Endothelial cell of umbilical vein (primary cell): ENCODE results near the gene TACR1.

Source experiments
- CTCF ChIP-seq, 2 donors: IDR thresholded peaks; 1 replicate in 1 of 2; 2 replicates in 1 of 2; pipeline ENCODE4 v1.5.1; 2011; ENCODE audit warnings: low read length in 2 of 2, mild to moderate bottlenecking in 2 of 2, moderate library complexity in 2 of 2, control low read depth in 1 of 2, inconsistent platforms in 1 of 2, low read depth in 1 of 2; ENCODE audit not compliant: insufficient read depth in 1 of 2; ENCODE audit errors: extremely low read depth in 1 of 2
- EZH2 ChIP-seq: IDR thresholded peaks from 2 replicates; pipeline ENCODE4 v1.6.1; 2012; ENCODE audit warnings: borderline replicate concordance, low read depth, mild to moderate bottlenecking, moderate library complexity, low read length, inconsistent platforms; ENCODE audit not compliant: severe bottlenecking
- GATA2 ChIP-seq: IDR thresholded peaks from 2 replicates; pipeline ENCODE4 v1.7.0; 2011; ENCODE audit warnings: low read depth, mild to moderate bottlenecking, moderate library complexity, mixed read lengths, low read length; ENCODE audit not compliant: insufficient read length, insufficient read depth
- JUN ChIP-seq: IDR thresholded peaks from 2 replicates; pipeline ENCODE4 v1.6.1; 2011; ENCODE audit warnings: borderline replicate concordance, low read depth; ENCODE audit not compliant: insufficient read length, insufficient read depth
- MAX ChIP-seq: IDR thresholded peaks from 2 replicates; pipeline ENCODE4 v1.6.1; 2011; ENCODE audit not compliant: insufficient read depth, insufficient read length
- MYC ChIP-seq: IDR thresholded peaks from one replicate; pipeline ENCODE4 v1.6.1; 2011; ENCODE audit warnings: mild to moderate bottlenecking, low read depth, low read length
- POLR2A ChIP-seq: IDR thresholded peaks from 2 replicates; pipeline ENCODE4 v1.6.1; 2012; ENCODE audit warnings: low read depth, mild to moderate bottlenecking, control low read depth, low read length
- POLR2AphosphoS5 ChIP-seq: IDR thresholded peaks from 2 replicates; pipeline ENCODE4 v1.6.1; 2012; ENCODE audit warnings: low read depth, mild to moderate bottlenecking, control low read depth, low read length, moderate library complexity; ENCODE audit not compliant: insufficient read depth

GRCh38 chr2:75076088-75076487, 123.2 kb downstream of the TACR1 start:
- TF ChIP-seq CTCF (IDR thresholded peaks at IDR 0.05; ENCODE audit: extremely low read depth in 1 of 2, insufficient read depth in 1 of 2, low read depth in 1 of 2, low read length in 2 of 2) (no peak), MAX (no peak), GATA2 (no peak), POLR2A (no peak), JUN (no peak), EZH2 (no peak), POLR2AphosphoS5 (no peak), MYC (no peak)
